Erythroblast (primary cell): ENCODE data around the gene MGAT1.

Source experiments
- GATA1 ChIP-seq: IDR thresholded peaks from 2 replicates; pipeline ENCODE4 v1.6.1; 2011; ENCODE audit warnings: low read depth, mild to moderate bottlenecking, control low read depth, low read length, moderate library complexity
- POLR2A ChIP-seq: IDR thresholded peaks from 2 replicates; pipeline ENCODE4 v1.6.1; 2011; ENCODE audit warnings: mild to moderate bottlenecking, low read length

DNA sequence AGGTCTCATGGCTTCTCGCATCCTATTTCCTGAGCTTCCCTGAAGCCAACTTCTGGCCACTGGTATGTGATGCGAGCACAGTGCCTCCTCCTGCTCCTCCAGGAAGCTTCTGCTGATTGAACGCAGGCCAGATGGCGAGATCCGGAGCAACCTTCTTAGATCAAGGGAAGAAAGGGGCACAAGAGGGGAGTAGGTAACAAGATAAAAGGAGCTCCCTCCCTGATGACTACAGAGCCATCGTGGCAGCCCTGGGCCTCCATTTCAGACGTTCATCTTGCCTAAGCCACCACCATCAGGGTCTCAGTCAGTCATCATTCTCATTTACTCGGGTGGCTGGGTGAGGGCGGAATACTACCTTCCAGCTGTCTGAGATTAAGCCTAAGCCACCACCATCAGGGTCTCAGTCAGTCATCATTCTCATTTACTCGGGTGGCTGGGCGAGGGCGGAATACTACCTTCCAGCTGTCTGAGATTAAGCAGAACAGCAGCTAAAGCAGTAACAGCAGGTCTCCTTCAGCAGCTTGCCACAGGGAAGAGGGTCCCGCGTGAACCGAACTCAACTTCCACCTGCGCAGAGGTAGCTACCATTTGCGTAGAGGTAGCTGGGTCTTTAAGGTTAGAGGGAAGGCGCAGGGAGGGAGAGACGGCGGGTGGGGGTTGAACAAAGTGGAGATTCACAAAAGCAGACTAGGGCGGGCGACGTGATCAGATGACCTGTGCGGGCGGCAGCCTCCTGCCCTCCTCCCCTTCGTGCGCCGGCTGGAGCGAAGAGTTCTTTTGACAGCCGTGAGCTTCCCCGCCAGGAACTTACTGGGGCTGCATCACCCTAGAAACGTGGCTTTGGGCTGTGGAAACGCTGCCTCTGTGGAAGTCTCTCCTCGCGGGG, 27.9 kb upstream of the MGAT1 start:
- TF ChIP-seq POLR2A, result no peak
- no peak for TF ChIP-seq GATA1
